GM19043 (cell line): ENCODE data around the gene SLC22A3.
"Not testable (repeated sequence)": the region's sequence is repeated elsewhere in the genome, so short reads cannot be mapped to it uniquely, and the experiment has no call there.

Experiments used
- ATAC-seq: cut with Tn5 transposase; IDR thresholded peaks from one replicate; pipeline ENCODE4 v1.9.1; 2021; ENCODE audit warnings: low read depth; ENCODE audit not compliant: unreplicated experiment

Gene SLC22A3

DNA sequence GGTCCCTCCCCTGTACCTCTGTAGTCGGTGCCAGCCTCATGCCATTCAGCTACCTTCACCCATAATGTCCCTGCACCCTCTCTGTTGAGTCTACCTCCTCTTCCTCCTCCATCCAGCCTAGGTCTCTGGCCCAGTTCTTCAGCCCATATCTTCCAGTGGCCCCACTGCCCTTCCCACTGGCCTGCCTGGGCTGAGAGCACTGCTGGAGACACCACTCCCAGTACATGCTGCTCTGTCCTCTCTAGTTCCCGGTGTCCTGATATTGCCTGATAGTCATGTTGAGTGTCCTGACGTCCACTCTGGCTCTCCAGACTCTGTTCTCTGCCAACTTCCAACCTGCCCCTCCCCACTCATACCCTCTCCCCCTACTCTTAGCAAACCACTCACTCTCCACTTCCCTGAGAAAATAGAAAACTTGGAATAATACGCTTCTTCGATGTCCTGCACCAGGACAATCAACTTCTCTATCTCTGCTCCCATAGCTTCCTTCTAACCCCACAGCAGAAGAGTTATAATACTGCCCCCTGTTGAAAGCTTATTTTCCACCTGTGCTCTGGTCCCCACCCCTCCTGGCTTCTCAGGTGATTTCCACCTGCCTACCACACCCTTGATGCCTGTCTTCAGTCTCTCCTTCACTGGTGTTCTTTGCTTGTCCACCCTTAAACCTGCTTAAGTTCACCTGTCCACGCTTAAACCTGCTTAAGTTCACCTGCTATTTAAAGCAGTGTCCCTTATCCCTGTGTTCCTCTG lies 19.8 kb downstream of the SLC22A3 start:
- ATAC-seq: no peak

- ATAC-seq: no peak
Observed at GRCh38 chr6:160368670-160369069, 20.5 kb downstream of the SLC22A3 start.

DNA sequence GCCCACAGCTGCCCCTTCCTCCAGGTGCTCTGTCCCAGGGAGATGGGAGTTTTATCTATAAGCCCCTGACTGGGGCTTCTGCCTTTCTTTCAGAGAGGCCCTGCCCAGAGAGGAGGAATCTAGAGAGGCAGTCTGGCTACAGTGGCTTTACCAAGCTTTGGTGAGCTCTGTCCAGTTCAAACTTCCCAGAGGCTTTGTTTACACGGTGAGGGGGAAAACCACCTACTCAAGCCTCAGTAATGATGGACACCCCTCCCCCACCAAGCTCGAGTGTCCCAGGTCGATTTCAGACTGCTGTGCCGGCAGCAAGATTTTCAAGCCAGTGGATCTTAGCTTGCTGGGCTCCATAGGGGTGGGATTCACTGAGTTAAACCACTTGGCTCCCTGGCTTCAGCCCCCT lies 25.4 kb downstream of the SLC22A3 start:
- not testable (repeated sequence) for ATAC-seq

GRCh38 chr6:160374836-160375560 lies 26.8 kb downstream of the SLC22A3 start:
- no peak for ATAC-seq

DNA sequence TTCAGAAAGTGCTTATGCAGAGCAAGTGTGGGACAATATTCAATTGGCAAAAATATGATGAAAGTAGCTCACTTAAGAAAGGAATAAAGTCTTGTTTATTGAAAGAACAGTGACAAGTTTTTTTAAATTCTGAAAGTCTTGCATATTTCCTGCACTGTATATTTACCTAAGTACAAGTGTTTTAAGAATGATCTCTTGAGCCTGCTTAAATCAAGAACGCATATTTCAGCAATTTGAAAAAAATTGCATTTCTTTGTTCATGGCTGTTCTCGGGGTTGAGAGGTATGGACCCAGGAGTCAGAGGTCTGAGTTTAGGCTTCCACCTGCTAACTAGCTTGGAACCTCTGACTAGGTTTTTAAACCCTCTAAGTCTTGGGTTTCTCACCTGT lies 27.4 kb downstream of the SLC22A3 start:
- ATAC-seq: no peak

DNA sequence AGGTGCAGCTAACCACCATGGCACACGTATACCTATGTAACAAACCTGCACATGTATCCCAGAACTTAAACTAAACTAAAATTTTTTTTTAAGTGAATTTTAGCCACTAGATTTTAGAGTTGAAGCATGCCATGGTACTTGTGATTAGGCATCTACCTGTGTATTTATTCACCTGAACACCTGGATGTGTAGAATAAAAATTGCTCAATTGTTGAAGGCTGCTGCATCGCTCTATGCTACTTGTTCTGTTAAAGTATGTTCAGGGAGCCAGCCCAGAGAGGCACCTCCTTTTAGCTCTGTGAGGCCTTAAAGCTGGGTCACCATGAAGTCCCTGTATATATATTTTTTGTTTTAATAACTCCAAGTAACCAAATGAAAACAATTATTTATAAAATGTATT lies 28.3 kb downstream of the SLC22A3 start:
- ATAC-seq: no peak

DNA sequence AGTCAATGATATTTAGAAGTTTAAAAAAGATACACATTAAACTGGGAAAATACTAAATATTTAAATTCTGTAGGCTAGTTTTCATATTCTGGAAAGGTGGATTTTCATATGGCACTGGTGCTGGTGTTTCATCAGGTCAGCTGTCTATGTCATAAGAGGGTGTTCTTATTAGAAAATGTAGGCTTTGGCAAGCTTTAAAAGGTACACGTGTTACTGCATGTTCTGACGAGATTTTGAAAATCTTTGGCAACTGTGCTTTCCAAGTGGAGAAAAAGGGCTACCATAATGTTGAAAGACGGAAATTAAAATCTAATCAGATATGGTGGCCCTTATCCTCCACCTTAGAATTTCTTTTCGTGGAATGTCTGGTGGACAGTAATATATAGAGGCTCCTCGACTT lies 30.0 kb downstream of the SLC22A3 start:
- ATAC-seq: no peak

DNA sequence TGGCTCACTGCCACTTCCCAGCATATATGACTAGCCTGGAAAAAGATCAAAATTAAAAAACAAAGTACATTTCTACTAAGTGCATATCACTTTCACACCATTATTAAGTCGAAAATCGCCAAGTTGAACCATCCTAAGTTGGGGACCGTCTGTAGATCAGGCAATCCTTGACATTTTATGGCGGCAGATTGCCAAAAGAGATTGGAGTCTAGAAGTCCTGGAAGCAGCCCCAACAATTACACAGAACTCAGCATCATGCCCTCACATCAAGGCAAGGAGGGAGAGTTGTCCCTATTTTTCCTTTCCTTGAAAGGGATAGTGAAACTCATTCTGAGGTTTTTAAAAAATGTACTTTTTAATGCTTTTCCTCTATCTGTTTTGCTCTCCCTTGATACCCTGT lies 30.7 kb downstream of the SLC22A3 start:
- ATAC-seq: no peak

DNA sequence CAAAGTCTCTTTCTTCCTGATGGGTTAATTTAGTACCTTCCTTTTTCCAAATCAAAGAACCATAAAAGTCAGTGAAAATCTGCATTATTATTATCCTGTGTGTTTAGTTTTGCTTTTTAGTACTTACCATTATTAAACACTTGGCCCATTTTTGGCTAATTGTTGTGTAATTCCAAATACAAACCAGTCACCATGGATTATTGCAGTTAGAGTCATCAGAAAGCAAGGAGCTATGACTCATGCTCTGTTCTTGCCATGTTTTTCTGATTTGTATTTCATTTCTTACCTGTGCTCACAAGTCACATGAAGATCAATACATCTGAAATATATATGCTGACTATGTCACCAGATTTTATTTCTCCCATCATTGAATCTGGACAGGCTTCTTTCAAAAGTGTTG lies 31.3 kb downstream of the SLC22A3 start:
- no peak for ATAC-seq

DNA sequence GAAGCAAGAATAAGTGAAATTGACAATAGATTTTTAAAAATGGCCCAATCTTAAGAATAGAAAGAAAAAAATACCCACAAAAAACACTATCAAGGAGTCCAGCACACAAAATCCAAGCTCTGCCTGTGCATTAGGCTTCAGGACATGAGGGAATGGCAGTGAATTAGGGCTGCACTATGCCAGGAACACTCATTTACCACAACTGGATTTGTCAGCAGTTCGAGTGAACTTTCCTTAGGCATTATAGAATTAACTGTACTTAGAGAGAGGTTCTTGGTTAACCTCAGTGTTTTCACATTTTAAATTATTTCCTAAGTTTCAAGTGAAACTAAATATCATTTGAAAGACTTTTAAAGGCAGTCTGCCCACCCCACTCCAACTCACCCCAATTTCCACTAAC lies 34.8 kb downstream of the SLC22A3 start:
- ATAC-seq: no peak

DNA sequence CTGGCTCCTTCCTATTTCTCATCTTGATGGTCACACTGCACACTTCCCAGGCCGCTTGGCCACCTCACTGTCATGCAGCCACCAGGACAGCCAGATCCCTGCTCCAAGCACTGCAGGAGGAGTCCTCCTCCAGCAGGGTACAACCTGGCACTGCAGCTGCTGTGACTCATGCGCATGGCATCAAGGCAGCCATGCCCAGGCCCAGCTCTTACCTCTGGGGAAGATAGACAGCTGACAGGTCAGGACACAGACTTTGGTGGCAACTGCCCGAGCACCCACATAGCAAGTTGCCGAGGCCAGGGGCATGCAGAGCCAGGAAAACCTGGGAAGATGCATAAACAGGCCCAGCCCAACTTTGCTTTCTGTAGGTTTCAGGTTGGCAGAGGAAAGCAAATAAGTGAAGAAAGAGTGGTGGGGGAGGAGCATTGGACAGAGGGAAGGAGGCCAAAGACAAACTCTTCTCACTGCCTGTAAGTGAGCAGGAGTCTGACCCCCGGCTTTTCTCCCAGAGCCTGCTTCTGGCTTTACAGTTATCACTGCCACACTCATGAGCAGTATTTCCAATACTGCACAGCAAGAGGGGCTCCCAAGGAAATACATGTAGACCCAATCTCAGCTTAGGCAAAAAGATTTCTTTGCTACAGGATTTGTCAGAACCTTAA lies 38.8 kb downstream of the SLC22A3 start:
- no peak for ATAC-seq

DNA sequence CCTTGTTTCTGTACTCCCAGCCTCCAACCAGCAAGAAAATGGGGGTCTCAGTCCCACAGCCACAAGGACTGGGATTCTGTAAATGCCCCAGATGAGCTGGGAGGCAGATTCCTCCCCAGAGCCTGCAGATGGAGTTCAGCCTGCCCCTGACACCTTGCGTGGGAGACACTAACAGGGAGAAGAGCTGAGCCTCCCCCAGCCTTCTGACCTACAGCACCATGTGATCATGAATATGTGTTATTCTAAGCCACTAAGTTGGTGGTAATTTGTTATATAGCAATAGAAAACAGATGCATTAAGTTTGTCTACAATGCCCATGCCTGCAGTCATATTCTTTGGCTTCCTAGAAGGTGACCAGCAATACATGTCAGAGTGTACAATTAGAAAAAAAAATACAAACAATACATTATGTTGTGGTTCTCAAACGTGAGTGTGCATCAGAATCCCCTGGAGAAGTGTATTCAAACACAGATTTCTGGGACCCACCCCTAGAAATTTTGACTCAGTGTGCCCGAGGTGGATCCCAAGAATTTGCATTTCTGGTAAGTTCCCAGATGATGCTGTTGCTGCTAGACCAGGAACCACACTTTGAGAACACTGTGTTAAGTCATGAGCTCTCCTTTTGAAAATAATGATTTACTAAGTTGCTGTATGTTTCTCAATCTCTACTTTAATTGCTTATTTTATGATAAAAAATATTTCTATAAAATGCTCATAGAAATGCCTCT lies 39.9 kb downstream of the SLC22A3 start:
- ATAC-seq: no peak

DNA sequence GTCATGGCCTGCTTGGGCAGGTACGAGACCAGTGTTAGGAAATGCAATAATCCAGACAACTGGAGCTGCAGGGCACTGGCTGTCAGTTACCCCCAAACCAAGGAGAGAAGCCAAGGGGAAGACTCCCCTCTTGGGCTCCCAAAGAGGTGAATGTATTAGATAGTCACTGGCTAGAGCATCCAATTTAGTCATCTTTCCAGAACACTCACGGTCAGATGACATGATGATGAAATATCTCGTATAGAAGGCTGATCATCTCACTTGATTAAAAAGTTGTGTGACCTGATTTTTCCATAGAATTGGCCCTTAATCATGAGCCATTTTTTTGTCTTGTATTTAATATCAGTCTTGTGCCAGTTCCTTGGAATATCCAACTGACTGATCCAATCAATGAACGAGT lies 40.7 kb downstream of the SLC22A3 start:
- ATAC-seq: no peak

GRCh38 chr6:160391419-160392116 lies 43.4 kb downstream of the SLC22A3 start:
- ATAC-seq: no peak

DNA sequence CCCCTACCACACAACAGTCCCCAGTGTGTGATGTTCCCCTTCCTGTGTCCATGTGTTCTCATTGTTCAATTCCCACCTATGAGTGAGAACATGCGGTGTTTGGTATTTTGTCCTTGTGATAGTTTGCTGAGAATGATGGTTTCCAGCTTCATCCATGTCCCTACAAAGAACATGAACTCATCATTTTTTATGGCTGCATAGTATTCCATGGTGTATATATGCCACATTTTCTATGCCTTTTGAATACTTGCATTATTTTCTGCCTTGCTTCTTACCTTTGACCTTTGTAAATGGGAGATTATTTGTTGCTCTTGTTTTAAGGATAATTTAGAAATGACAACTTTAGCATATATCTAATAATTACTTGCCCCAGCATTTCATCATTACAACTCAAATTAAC lies 45.3 kb downstream of the SLC22A3 start:
- not testable (repeated sequence) for ATAC-seq

GRCh38 chr6:160393891-160394653 lies 45.9 kb downstream of the SLC22A3 start:
- no peak for ATAC-seq

DNA sequence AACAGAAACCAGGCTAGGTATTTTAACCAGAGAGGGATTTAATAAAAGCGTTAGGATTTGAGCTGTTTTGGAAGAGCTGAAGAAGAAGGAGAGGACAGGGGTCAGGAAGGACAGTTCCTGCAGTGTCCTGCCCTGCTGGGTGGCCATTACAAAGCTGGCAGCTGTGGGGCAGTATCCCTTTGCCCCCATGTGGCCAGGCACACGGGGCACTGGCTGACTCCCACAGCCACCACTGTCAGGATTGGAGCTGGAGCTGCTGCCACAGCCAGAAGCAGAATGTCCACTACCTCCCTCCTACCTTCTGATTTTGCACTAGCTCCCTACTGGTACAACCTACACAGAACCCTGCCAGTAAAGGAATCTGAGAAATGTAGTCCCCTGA lies 46.5 kb downstream of the SLC22A3 start:
- ATAC-seq: no peak

GRCh38 chr6:160395187-160395586 lies 47.0 kb downstream of the SLC22A3 start:
- ATAC-seq: no peak

GRCh38 chr6:160396292-160396691 lies 48.1 kb downstream of the SLC22A3 start:
- no peak for ATAC-seq
